B cell (primary cell): Measurements from ENCODE around the gene ATP1A4. TPM values are rescaled to one million over a fixed set of nuclear protein-coding genes. Genes with fewer than 3 reads are reported as not detected.

Experiments used
- ATAC-seq: fragments of 200-7000 bp; cut with Tn5 transposase; one replicate; pipeline ENCODE4 v1.10.0; 2021; ENCODE audit warnings: low read depth, mild to moderate bottlenecking, moderate number of reproducible peaks, moderate library complexity
- CTCF ChIA-PET: fragments of 350-600 bp; sonication (Branson Sonifier 250); formaldehyde crosslinking; loops from one replicate; lab custom pipeline; 2021; ENCODE audit warnings: antibody characterized with exemption, inconsistent platforms; lab: Charles Lee
- POLR2A ChIA-PET: fragments of 350-600 bp; sonication (Branson Sonifier 250); formaldehyde crosslinking; loops from one replicate; lab custom pipeline; 2021; ENCODE audit warnings: antibody characterized with exemption; lab: Charles Lee
- DNase-seq: peaks from one replicate; pipeline ENCODE4 v3.0.0; 2013
- H2AFZ ChIP-seq: 2 replicates; pipeline ENCODE4 v1.6.1; 2012; ENCODE audit warnings: mild to moderate bottlenecking, low read depth, low read length; ENCODE audit not compliant: insufficient read depth, poor library complexity, severe bottlenecking
- H3K27ac ChIP-seq, 2 donors: 1 replicate in 1 of 2; 2 replicates in 1 of 2; pipeline ENCODE4 v1.5.1; 2012 to 2013; ENCODE audit warnings: low read length in 2 of 2, mild to moderate bottlenecking in 2 of 2, moderate library complexity in 1 of 2
- H3K27me3 ChIP-seq, 4 experiments: fragments of 200-600 bp in 1 of 4; sonication (generic) in 1 of 4; replicated peaks in 1 of 4; 1 replicate in 2 of 4; 2 replicates in 2 of 4; pipeline versions ENCODE4 v1.6.1 to v1.7.0; 2013 to 2016; ENCODE audit warnings: low read length in 3 of 4, mild to moderate bottlenecking in 2 of 4, mixed read lengths in 1 of 4, moderate library complexity in 1 of 4; ENCODE audit not compliant: insufficient read depth in 4 of 4, control insufficient read depth in 3 of 4; ENCODE audit errors: control extremely low read depth in 1 of 4
- H3K36me3 ChIP-seq, 2 experiments: replicated peaks in 1 of 2; 1 replicate in 1 of 2; 2 replicates in 1 of 2; pipeline versions ENCODE4 v1.6.1 to v1.7.1; 2013; ENCODE audit warnings: low read length in 1 of 2; ENCODE audit not compliant: insufficient read depth in 2 of 2, control insufficient read depth in 1 of 2; ENCODE audit errors: control extremely low read depth in 1 of 2, extremely low read depth in 1 of 2
- H3K4me1 ChIP-seq, 2 donors: fragments of 200-600 bp in 1 of 2; sonication (generic) in 1 of 2; 1 replicate in 1 of 2; 2 replicates in 1 of 2; pipeline versions ENCODE4 v1.5.1 to v1.6.1; 2013 to 2017; ENCODE audit warnings: low read length in 2 of 2; ENCODE audit not compliant: control insufficient read depth in 2 of 2, insufficient read depth in 2 of 2
- H3K4me2 ChIP-seq: replicated peaks from 2 replicates; pipeline ENCODE3; 2012; ENCODE audit warnings: mild to moderate bottlenecking, low read depth, low read length; ENCODE audit not compliant: poor library complexity, severe bottlenecking
- H3K4me3 ChIP-seq, 5 experiments: fragments of 200-600 bp in 1 of 5; sonication (generic) in 1 of 5; 1 replicate in 3 of 5; 2 replicates in 2 of 5; pipeline versions ENCODE4 v1.5.1 to v1.7.0; 2011 to 2016; ENCODE audit warnings: low read length in 4 of 5, mild to moderate bottlenecking in 4 of 5, low read depth in 2 of 5, control low read depth in 1 of 5, moderate library complexity in 1 of 5; ENCODE audit not compliant: insufficient read depth in 1 of 5; ENCODE audit errors: control extremely low read depth in 1 of 5, extremely low read depth in 1 of 5
- H3K79me2 ChIP-seq: fragments of 200-600 bp; sonication (generic); one replicate; pipeline ENCODE4 v1.6.0; 2016; ENCODE audit warnings: low read length; ENCODE audit not compliant: control insufficient read depth, insufficient read depth
- H3K9ac ChIP-seq: fragments of 200-600 bp; sonication (generic); 2 replicates; pipeline ENCODE4 v1.6.1; 2017; ENCODE audit warnings: mild to moderate bottlenecking, low read length, moderate library complexity
- H3K9me3 ChIP-seq, 3 donors: one replicate each; pipeline versions ENCODE4 v1.6.1 to v1.7.1; 2013; ENCODE audit warnings: low read length in 2 of 3; ENCODE audit not compliant: control insufficient read depth in 2 of 3, insufficient read depth in 1 of 3; ENCODE audit errors: control extremely low read depth in 1 of 3
- H4K20me1 ChIP-seq: 2 replicates; pipeline ENCODE4 v1.6.0; 2012; ENCODE audit warnings: mild to moderate bottlenecking, low read length; ENCODE audit not compliant: insufficient read depth, control insufficient read depth, poor library complexity, severe bottlenecking
- H3K27ac Mint-ChIP-seq: one replicate; pipeline ENCODE4 v1.8.0; 2021; ENCODE audit warnings: mixed read lengths
- H3K27me3 Mint-ChIP-seq: one replicate; pipeline ENCODE4 v1.8.0; 2021; ENCODE audit warnings: mixed read lengths
- H3K4me1 Mint-ChIP-seq: one replicate; pipeline ENCODE4 v1.8.0; 2021; ENCODE audit warnings: mixed read lengths
- H3K4me3 Mint-ChIP-seq: one replicate; pipeline ENCODE4 v1.8.0; 2021; ENCODE audit warnings: mixed read lengths
- H3K9me3 Mint-ChIP-seq: one replicate; pipeline ENCODE4 v1.8.0; 2022; ENCODE audit warnings: mixed read lengths; ENCODE audit not compliant: insufficient read depth
- EZH2 ChIP-seq: IDR thresholded peaks from 2 replicates; pipeline ENCODE4 v1.6.1; 2012; ENCODE audit warnings: borderline replicate concordance, low read depth, mild to moderate bottlenecking, moderate library complexity, low read length; ENCODE audit not compliant: insufficient read depth, poor library complexity, severe bottlenecking
- WGBS: methylation state at CpG from one replicate; pipeline ENCODE4 v1.1.5; 2013; ENCODE audit warnings: missing lambda C conversion rate; ENCODE audit not compliant: insufficient coverage; 5-methylcytosine and 5-hydroxymethylcytosine counted together
- intact Hi-C: fragments of 100-400 bp; cut with micrococcal nuclease; formaldehyde crosslinking; loops from one replicate; pipeline ENCODE4 v1.10.0; 2022
- polyA plus RNA-seq: library from polyadenylated mRNA; depleted of rRNA; stranded (reverse); fragments of >200 nt; gene quantifications from 2 replicates; pipeline ENCODE4 v1.2.3, GENCODE V29; 2012
- total RNA-seq, 2 donors: library from RNA; stranded (reverse); fragments of 120-200 nt in 1 of 2; gene quantifications; 1 replicate in 1 of 2; 2 replicates in 1 of 2; pipeline versions ENCODE4 v1.2.3 to v1.2.4, GENCODE V29; 2013 to 2022
- TF ChIP-seq, protein P1 (sequence below): fragments of 200-600 bp; IDR thresholded peaks from one replicate; pipeline ENCODE4 v1.8.0; 2022; ENCODE audit warnings: antibody characterized with exemption, mild to moderate bottlenecking

ATP1A4 gene
- total and polyA plus RNA-seq, 2 donors (not counting 1 experiment from before 2014, with no cell fraction given): 0.12 TPM; not detected in 1

- Mint-ChIP-seq H3K27ac (no peak overlapping the region), H3K27me3 (peaks cover 3% of the 10 kb centered on the region), H3K4me1 (no peaks in the 10 kb centered on the region), H3K4me3 (no peak overlapping the region), H3K9me3 (no peaks in the 10 kb centered on the region)
- H3K4me1 ChIP-seq: peaks cover 9 to 22% of the 10 kb centered on the region in 2 donors
- H2AFZ ChIP-seq: no peak overlapping the region
- no peaks in the 10 kb centered on the region for H3K36me3 ChIP-seq
- H3K79me2 ChIP-seq: no peaks in the 10 kb centered on the region
- 90% methylated on average over 2 of the region's 3 CpGs for WGBS
- TF ChIP-seq EZH2: no peak
- TF ChIP-seq, protein P1, sequence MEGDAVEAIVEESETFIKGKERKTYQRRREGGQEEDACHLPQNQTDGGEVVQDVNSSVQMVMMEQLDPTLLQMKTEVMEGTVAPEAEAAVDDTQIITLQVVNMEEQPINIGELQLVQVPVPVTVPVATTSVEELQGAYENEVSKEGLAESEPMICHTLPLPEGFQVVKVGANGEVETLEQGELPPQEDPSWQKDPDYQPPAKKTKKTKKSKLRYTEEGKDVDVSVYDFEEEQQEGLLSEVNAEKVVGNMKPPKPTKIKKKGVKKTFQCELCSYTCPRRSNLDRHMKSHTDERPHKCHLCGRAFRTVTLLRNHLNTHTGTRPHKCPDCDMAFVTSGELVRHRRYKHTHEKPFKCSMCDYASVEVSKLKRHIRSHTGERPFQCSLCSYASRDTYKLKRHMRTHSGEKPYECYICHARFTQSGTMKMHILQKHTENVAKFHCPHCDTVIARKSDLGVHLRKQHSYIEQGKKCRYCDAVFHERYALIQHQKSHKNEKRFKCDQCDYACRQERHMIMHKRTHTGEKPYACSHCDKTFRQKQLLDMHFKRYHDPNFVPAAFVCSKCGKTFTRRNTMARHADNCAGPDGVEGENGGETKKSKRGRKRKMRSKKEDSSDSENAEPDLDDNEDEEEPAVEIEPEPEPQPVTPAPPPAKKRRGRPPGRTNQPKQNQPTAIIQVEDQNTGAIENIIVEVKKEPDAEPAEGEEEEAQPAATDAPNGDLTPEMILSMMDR: no peak
- ChIA-PET CTCF (interaction anchor here (0.5 to 7.6 kb wide), 17 partner anchors 13 to 237 kb away, joined by 3 to 160 read pairs (median 6); partner anchors contain the start of gene PEA15), POLR2A (interaction anchor here (1.2 kb wide), 1 partner anchor 29 kb away, joined by 3 read pairs; no protein-coding TSS in a partner anchor)
- no peak overlapping the region for H3K27ac ChIP-seq
- intact Hi-C loops: no loop called here
- no peak for ATAC-seq
- no peaks in the 10 kb centered on the region for H4K20me1 ChIP-seq
- H3K9me3 ChIP-seq: no peaks in the 10 kb centered on the region
- H3K27me3 ChIP-seq: no peaks in the 10 kb centered on the region
- H3K4me2 ChIP-seq: no peak overlapping the region
- H3K9ac ChIP-seq: no peak overlapping the region
- DNase-seq: no peak
- H3K4me3 ChIP-seq: no peak overlapping the region
Measured at GRCh38 chr1:160191756-160192155, 40.4 kb downstream of the ATP1A4 start.

DNA sequence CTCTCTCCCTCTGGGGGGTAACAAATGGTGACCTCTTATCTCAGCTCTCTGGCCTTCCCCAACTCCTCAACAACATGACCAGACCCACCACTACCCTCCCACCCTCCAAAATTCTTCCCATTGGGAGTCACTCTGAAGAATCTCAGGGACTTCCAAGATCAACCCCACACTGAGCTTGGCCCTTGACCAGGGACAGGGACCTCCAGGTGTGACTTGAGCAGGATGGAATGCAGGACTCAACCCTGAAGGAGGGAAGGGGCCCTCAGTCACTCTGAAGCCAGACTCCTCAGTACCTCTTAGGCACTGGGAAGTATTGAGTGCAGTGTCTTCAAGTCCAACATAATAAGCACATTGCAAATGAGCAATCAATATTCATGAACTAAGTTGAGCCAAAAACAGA, 40.8 kb downstream of the ATP1A4 start:
- H3K4me3 Mint-ChIP-seq: no peak overlapping the region

More for the DNA sequence above, 40.8 kb downstream of the ATP1A4 start:
- intact Hi-C loops: no loop called here
- Histone ChIP-seq H3K27ac (no peak overlapping the region), H3K27me3 (no peaks in the 10 kb centered on the region), H3K9me3 (no peaks in the 10 kb centered on the region), H3K36me3 (no peaks in the 10 kb centered on the region), H3K4me2 (no peak overlapping the region), H3K79me2 (no peaks in the 10 kb centered on the region), H3K4me3 (no peak overlapping the region), H3K4me1 (peaks cover 9 to 22% of the 10 kb centered on the region in 2 donors), H3K9ac (no peak overlapping the region), H4K20me1 (no peaks in the 10 kb centered on the region), H2AFZ (no peak overlapping the region)
- ChIA-PET POLR2A (interaction anchor here (1.2 kb wide), 2 partner anchors 28 to 92 kb away, joined by 3 read pairs; no protein-coding TSS in a partner anchor), CTCF (interaction anchor here (0.5 to 7.6 kb wide), 16 partner anchors 13 to 236 kb away, joined by 3 to 160 read pairs (median 9); partner anchors contain the start of gene PEA15)
- Mint-ChIP-seq H3K4me1 (peaks cover 3% of the 10 kb centered on the region), H3K27me3 (peaks cover 3% of the 10 kb centered on the region), H3K27ac (no peak overlapping the region), H3K9me3 (no peaks in the 10 kb centered on the region)
- DNase-seq: no peak
- ATAC-seq: no peak
- no peak for TF ChIP-seq EZH2
- TF ChIP-seq, protein P1: no peak
